Measurements from ENCODE around the gene ACTR2.

DNA sequence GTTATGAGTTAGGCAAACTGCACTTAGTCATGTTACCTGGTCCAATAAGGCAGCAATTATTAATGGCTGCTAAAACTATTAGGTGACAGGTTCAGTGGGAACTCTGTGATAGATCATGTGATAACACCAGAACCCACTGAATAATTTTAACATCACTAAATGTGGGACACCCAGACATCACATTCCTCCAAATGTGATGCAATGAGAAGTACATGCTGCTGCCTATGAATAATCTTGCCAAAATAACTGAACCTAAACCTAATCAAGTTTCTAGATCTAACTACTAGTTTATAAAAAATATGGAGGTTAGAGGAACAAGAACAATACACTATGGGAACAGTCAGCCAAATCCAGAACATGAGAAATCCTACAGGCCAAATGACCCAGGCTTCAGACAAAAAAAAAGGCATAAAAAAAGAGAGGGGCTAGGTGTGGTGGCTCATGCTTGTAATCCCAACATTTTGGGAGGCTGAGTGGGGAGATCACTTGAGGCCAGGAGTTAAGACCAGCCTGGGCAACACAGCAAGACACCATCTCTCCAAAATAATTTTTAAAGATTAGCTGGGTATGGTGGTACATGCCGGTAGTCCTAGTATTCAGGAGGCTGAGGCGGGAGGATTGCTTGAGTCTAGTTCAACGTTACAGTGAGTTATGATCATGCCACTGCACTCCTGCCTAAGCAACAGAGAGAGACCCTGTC is 7.0 kb upstream of the ACTR2 start:
- no peak for TF ChIP-seq POLR2A (IDR thresholded peaks at IDR 0.05)
- TF ChIP-seq, protein P1, sequence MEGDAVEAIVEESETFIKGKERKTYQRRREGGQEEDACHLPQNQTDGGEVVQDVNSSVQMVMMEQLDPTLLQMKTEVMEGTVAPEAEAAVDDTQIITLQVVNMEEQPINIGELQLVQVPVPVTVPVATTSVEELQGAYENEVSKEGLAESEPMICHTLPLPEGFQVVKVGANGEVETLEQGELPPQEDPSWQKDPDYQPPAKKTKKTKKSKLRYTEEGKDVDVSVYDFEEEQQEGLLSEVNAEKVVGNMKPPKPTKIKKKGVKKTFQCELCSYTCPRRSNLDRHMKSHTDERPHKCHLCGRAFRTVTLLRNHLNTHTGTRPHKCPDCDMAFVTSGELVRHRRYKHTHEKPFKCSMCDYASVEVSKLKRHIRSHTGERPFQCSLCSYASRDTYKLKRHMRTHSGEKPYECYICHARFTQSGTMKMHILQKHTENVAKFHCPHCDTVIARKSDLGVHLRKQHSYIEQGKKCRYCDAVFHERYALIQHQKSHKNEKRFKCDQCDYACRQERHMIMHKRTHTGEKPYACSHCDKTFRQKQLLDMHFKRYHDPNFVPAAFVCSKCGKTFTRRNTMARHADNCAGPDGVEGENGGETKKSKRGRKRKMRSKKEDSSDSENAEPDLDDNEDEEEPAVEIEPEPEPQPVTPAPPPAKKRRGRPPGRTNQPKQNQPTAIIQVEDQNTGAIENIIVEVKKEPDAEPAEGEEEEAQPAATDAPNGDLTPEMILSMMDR (IDR thresholded peaks at IDR 0.05), result no peak
